ENCODE data around the gene TRPM1.

The TRPM1 gene

DNA sequence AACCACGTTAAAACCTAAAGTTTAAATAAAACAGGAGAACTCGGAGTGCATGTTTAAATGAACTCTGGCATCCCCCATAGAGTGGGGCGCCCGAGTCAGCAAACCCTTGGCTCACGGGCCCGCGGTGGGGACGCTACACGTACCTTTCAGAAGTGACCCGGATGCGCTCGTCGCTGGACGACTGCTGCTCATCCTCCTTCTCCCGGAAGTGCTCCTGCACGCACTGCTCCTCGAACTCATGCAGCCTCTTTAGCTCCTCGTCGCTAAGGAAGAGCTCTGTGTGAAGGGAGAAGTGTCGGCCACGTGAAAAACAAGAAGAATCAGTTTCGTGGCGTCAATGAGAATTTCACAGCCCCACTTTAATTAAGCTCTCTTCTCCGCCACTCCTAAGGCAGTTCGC is 75.5 kb downstream of the TRPM1 start:
- DNase-seq (ENCODE audit: extremely low spot score, insufficient read length, low read depth) (no peak), FAIRE-seq (no peak)

GRCh38 chr15:31024979-31025378 is 76.5 kb downstream of the TRPM1 start:
- FAIRE-seq (no peak), DNase-seq (ENCODE audit: extremely low spot score, insufficient read length, low read depth) (no peak)

DNA sequence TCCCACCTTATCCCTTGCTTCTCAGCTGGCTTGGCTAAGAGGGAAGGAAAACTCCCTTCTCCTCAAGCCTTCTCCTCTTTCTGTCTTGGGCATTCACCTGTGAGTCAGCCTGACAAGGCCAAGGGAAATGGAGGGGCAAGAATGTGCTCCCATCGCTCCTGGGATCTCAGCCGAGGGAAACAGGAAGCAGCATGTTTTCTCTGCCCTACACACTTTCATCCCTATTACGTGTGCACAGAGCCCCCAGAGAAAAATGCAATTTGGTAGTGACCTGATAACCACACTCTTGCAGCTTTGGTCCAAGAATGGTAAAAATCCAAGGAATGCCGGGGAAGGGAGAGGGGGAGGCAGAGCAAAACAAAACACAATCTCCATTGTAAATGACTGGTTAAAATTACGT is 77.2 kb downstream of the TRPM1 start:
- no peak for FAIRE-seq

DNA sequence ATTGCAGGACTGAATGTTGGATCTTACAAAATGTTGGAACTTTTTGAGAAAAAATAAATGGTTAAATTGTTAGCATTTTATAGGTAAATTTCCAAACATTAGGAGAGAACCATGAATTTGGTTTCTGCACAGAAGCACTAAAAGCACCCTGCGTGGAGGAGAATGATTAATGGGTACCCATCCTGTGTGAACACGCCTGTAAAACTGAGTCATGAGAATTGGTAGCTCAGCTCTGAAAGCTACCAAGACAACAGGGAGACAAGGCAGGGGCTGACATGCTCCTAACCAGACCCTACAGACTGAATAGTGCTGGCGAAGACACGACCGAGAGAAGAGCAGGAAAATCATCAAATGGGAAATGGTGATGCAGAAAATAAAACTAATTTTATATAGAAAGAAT is 77.7 kb downstream of the TRPM1 start:
- DNase-seq (ENCODE audit: extremely low spot score, insufficient read length, low read depth) (no peak), FAIRE-seq (no peak)

More for the DNA sequence above, 77.2 kb downstream of the TRPM1 start:
- DNase-seq (ENCODE audit: extremely low spot score, insufficient read length, low read depth) = no peak

DNA sequence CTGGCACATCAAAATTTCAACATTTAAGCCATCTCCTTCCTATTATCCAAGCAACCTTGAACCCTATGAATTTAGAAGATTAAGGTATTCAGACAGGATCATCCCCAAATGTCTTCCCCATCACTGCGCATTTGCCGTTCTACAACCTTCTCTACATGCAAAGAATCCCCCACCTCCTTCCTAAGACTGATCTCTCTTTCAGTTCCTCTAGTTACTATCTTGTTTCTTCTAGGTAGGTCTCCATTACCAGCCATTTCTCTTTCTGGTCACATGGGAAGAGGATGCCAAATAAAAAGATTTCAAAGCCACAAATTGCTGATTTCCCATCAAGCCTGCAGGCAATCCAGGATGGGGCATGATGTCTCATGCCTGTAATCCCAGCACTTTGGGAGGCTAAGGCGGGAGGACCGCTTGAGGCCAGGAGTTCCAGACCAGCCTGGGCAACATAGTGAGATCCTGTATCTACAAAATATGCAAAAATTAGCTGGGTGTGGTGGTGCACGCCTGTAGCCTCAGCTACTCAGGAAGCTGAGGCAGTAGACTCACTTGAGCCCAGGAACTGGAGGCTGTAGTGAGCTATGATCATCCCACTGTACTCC is 80.4 kb downstream of the TRPM1 start:
- FAIRE-seq = peak; percentile 9
- no peak for DNase-seq (ENCODE audit: extremely low spot score, insufficient read length, low read depth)

DNA sequence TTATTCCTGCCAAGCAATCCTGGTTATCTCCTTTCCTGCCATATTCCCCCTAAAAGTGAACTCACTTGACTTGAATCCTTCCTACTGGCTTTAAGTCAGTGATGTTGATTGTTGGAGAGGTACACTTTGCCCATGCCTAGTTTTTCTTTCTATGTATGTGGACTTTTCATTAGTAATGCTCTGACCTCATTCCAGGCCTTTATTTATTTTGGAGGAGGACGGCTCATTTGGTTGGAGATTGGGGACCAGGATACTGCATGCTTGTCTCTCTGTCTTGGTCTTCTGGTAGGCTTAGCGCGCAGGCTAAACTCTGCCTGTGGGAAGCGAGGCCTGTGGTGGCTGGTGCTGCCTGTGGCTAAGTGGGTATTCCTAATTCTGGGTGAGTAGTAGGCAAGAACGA is 81.0 kb downstream of the TRPM1 start:
- FAIRE-seq (no peak), DNase-seq (ENCODE audit: extremely low spot score, insufficient read length, low read depth) (no peak)

DNA sequence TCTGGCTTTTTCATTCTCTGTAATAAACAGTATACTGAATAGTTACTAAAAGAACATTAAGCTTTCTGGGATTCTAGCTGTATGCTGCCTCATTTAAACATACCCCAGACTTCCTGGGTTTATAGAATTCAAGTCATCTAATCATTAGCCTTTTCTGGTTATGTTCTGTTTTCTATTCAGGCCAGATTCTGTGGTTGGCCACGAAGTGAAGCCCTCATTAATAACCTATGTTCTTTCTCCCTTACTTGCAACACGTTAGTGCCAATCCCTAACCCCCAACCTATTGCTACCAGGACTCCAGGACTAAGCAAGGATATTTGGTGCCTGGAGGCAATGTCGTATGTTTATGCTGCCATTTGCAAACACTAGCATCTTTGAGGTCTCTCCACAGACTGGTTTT is 81.5 kb downstream of the TRPM1 start:
- FAIRE-seq = no peak
- DNase-seq (ENCODE audit: extremely low spot score, insufficient read length, low read depth) = no peak

DNA sequence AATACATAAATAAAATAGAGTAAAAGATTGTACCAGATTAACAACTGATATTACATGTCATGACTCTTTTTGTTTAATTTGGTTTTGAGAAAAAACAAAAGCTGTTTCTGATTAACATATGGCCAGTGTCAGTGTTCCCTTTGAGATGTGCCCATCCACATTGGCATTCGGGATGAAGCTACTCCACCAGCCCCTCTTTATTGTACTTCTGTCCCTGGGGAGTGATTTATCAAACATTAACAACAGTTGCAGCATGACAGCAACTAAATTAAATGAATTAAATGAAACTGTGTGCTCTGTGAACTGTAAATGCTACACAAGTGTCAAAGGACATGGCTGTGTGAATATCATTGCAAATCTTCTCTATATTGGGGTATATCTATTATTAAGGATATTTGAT is 84.2 kb downstream of the TRPM1 start:
- FAIRE-seq = no peak
- DNase-seq (ENCODE audit: extremely low spot score, insufficient read length, low read depth) = no peak

DNA sequence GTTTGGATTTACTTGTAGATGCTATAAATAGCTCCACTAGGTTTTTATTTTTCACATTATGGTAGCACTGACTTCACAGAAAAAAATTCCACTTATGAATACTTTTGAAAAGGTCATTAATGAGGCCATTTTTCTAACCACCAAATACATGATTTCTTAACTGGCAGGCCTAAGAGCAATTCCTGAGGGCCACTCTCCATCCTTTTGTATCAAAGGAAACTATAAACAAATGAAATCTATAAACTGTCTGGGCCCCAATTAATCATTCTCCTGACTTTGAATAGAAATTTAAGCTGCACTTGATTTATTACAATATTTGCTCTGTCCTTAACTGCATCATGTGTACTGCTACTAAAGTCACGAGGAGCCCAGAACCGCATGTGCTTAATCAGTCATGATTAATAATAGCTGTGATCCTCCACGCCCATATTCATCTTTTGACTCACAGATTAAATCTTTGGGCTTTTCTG is 85.0 kb downstream of the TRPM1 start:
- no peak for FAIRE-seq
- DNase-seq (ENCODE audit: extremely low spot score, insufficient read length, low read depth) = no peak

DNA sequence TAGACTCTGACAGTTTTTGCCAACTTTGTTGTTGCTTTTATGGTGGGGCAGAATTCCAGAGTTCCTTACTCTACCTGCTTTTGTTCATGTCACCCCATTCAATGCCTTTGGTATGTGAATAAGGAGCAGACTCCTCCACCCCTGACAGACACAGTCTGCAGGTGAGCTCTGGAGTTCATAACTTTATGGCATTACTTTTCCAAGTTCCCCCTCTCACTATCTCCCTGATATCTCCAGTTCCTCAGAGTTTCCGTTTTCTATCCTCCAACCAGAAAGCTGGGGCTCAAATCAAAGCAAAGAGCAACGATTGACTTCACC is 87.0 kb downstream of the TRPM1 start:
- FAIRE-seq = no peak
- DNase-seq (ENCODE audit: extremely low spot score, insufficient read length, low read depth) = no peak

GRCh38 chr15:31013863-31014607 is 87.5 kb downstream of the TRPM1 start:
- DNase-seq (ENCODE audit: extremely low spot score, insufficient read length, low read depth) (no peak), FAIRE-seq (peak; percentile 91)

DNA sequence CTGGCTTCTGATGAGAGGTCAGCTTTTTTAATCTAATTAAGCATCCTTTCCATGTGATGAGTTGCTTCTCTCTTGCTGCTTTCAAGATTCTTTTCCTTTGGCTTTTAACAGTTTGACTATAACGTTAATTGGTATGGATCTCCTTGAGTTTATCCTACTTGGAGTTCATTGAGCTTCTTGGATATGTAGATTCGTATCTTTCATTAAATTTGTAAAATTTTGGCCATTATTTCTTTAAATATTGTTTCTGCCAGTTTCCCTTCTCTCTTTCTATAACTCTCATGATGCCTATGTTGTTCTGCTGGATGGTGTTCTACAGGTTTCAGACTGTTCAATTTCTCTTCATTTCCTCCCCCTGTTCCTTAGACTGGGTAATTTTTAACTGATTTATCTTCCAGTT is 89.1 kb downstream of the TRPM1 start:
- no peak for FAIRE-seq
- no peak for DNase-seq (ENCODE audit: extremely low spot score, insufficient read length, low read depth)

DNA sequence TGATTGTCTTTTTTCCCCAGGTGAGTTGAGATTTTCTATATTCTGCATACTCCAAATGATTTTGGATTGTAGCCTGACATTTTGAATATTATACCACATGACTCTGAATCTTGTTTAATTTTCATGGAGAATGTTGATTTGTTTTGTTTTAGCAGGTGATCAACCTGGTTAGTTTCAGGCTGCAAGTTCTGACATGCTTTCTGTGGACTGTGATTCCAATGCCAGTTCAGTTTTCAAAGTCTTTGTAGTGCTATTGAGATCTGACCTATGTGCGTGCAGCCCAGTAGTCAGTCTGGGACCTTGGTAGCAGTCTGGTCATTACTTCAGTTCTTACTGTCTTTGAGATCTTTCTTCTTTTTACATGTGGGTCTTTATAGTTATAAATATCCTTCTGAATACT is 91.5 kb downstream of the TRPM1 start:
- FAIRE-seq = peak; percentile 54
- DNase-seq (ENCODE audit: extremely low spot score, insufficient read length, low read depth) = no peak

- FAIRE-seq = peak; percentile 69
These were observed 95.9 kb downstream of the TRPM1 start for GRCh38 chr15:31005660-31006059.

DNA sequence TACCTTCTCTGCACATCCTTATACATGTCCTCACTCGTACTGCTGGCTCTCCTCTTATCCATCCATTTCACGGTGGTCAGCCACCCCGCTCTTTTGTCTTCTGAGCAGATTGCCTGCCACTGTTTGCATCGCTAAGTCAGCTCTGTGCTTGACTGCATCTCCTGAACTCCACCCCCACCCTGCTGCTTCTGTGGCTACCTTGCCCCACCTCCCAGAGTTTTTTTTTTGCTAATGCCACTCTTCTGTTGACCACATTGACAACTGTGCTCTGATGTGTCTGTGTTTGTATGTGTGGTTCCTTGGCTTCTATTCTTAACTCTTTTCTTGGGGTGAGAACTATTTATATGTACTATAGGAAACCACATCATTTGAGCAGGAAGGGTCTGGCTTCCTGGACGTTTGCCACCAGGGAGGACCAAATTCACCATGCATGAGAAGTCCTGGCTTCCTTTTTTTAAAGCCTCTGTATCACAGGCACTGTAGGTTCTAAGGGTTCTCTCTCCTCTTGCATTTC is 97.2 kb downstream of the TRPM1 start:
- peak; percentile 98 for FAIRE-seq

More at GRCh38 chr15:31005660-31006059, 95.9 kb downstream of the TRPM1 start:
- no peak for DNase-seq (ENCODE audit: extremely low spot score, insufficient read length, low read depth)

DNA sequence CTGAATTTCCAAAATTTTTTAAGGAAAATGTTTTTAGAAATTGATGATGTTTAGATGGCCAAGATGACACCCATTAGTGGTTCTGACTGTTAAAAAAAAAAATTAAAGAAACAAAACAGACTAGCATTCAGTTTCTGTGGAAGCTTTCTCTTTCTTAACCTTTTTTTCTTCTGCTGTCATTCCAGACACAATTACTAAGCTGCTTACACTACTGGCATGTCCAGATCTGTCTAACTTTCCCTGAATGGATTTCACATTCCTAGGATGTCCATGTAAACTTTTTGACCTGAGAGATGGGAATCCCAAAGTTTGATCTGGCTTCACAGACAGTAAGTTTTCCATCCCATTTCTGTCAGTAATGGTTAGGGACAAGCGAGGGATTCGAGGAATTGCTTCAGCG is 99.8 kb downstream of the TRPM1 start:
- FAIRE-seq = no peak
- no peak for DNase-seq (ENCODE audit: extremely low spot score, insufficient read length, low read depth)

More for the DNA sequence above, 97.2 kb downstream of the TRPM1 start:
- DNase-seq (ENCODE audit: extremely low spot score, insufficient read length, low read depth) = peak; percentile 40

DNA sequence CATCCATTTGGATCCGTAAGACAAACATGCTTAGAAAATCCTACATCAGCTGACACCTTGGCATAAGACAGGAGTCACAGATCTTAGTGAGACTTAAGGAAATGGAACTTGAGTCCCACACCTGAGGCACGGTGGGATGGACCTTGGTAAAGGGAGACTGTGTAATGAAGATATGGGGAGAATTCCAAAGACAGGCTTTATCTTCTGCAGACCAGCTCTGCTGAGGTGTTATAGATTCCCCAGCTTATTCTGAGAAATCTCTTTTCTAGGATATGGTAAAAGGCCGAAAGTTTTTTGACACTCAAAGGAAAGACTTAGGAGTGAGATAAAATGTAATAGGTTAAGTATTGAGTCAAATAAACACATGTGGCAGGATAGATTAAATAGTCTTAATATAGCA is 101.8 kb downstream of the TRPM1 start:
- DNase-seq (ENCODE audit: extremely low spot score, insufficient read length, low read depth) = no peak
- no peak for FAIRE-seq

GRCh38 chr15:30997270-30997669 is 104.3 kb downstream of the TRPM1 start:
- no peak for DNase-seq (ENCODE audit: extremely low spot score, insufficient read length, low read depth)
- no peak for FAIRE-seq

- no peak for DNase-seq (ENCODE audit: extremely low spot score, insufficient read length, low read depth)
- peak; percentile 46 for FAIRE-seq
These were observed 109.2 kb downstream of the TRPM1 start for GRCh38 chr15:30992249-30992864.

GRCh38 chr15:30991255-30992235 is 110.0 kb downstream of the TRPM1 start, which contains the start of gene MTMR10:
TSS of gene MTMR10 (minus strand) at chr15:30991628. CDS start at chr15:30991506, 122 bp downstream.
- DNase-seq (ENCODE audit: extremely low spot score, insufficient read length, low read depth) = peak; percentile 84
- peak; percentile 81 for FAIRE-seq
